ENCODE results near the gene PLEKHM1.

PLEKHM1 gene

DNA sequence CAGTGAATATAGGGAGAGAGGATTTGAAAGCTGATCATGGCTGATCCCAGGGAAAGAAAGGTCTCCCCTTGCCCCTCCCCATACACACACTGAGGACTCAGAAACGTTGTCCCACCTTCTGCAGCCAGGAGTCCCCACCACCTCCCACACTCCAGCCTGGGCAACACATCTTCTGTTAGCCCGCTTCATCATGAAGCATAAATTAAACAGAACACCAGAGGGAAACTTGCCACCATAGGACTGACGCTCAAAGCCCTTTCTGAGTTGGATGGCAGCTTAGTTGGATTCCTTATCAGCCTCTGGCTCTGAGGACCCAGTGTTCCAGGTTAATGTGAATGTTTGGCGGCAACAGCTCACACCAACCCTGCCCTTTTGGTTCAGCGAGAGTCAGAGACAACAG lies 91.7 kb downstream of the PLEKHM1 start:
- no peak for DNase-seq (ENCODE audit: low read depth in 2 of 2)

DNA sequence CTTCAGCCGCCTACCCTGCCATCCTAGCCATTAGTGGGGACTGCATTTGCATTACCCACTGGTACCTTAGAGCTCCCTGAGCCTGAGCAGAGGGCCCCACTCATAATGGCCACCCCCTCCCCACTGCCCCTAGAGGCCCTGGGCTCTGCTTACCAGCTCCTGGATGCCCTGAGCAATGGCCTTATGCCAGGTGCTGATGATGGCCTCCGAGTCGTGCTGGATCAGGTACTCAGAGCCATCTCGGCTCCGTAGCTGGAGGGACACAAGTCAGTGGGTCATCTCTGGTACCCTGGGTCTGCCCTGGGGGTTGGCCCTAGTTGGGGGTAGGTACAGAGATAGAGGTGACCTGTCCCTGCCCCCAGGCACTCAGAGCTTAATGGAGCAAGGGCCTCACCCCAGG lies 92.7 kb downstream of the PLEKHM1 start:
- no peak for DNase-seq (ENCODE audit: low read depth in 2 of 2)

DNA sequence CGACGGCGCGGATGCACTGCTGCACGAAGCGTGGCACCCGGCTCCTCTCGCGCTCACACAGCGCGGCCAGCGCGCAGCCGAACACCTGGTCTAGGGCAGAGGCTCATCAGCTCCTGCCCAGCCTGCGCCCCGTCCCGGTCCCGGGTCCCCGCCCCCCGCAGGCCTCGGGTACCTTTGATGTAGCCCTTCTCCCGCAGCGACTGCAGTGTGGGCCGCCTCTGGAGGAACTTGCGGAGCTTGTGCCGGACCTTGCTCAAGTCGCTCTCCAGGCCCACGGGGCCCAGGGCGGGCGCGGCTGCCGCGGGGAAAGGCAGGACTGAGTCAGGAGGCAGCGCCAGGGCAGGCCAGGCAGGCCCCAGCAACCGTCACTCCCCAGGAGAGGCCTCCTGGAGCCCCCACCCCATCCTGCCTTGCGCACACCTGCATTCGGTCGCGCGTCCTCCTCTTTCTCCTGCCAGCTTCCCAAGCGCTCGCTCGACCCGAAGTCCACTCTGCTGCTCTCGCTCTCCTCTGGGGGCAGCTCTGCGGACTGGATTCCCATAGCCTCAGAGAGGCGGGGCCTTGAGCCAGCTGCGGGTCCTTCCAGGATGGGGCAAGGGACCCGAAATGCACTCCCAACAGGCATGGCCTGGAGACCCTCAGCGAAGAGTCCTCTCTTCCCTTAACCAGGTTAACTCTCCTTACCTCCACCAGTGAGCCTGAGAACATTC lies 93.9 kb downstream of the PLEKHM1 start:
- no peak for DNase-seq (ENCODE audit: low read depth in 2 of 2)

- DNase-seq (ENCODE audit: low read depth in 2 of 2) = no peak
Measured at GRCh38 chr17:45395569-45396415, 94.7 kb downstream of the PLEKHM1 start.

DNA sequence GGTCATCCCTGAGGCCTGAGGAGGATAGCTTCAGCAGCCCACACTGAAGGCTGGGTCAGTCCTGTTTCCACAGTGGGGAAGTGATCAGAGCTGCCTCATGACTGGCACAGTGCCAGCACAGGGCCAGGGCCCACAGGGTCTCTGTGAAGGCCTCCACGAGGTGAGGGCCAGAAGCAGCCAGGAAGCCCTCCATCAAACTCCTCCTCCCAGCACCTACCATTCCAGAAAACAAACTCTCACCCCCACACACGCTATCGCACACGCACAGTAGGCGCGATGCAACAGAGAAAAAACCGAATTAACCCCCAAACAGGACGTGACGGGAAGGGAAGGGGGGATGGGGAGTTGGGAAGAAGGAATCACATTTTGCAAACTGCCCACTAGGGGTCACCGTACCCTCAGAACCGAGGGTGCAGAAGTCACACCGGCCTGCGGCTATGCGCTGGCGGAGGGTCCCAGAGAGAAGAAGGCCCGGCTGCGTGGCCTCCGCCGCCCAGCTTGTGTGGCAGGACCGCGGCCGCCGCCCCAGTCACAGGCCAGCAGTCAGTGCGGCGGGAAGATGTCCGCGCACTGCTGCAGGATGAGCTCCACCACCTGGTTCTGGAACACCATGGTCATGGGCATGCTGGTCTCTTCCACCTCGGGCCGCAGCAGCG lies 95.5 kb downstream of the PLEKHM1 start:
- DNase-seq (ENCODE audit: low read depth in 2 of 2) = peak in 1 of 2 donors; percentile 13

DNA sequence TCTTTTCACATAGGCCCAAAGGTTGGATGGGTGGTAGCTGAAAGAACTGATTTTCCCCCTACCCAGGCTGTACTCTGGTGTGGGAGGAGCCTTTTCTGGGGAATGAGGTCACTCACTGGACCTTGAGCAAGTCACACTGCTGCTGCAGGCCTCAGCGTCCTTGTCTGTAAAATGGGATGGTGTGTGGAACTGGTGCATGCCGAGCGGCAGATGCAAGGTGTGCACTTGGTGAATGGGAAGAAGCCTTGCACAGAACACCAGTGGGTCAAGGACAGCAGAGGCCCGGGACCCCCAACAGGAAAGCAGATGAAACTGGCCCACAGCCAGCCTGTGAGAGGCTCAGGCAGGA lies 96.0 kb downstream of the PLEKHM1 start:
- DNase-seq (ENCODE audit: low read depth in 2 of 2) = no peak

GRCh38 chr17:45394091-45394490 lies 96.4 kb downstream of the PLEKHM1 start:
- no peak for DNase-seq (ENCODE audit: low read depth in 2 of 2)

DNA sequence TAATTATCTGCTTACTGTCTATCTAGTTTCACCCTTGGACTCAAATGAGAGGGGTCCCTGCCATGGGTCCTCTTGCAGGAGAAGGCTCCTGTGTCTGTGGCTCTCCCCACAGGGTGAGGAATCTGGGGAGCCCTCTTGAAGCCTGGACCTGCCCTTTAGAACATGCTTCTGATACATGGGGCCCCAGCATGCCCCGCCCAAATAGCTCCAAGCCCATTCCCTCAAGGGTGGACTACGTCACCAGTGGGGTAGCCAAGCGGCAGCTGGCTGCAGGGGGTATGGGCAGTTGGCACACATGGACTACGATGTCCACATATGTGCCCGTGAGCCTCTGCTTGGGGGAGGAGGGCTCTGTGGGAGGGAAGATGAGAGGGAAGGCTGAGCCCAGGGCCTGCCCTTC lies 97.1 kb downstream of the PLEKHM1 start:
- DNase-seq (ENCODE audit: low read depth in 2 of 2) = no peak

DNA sequence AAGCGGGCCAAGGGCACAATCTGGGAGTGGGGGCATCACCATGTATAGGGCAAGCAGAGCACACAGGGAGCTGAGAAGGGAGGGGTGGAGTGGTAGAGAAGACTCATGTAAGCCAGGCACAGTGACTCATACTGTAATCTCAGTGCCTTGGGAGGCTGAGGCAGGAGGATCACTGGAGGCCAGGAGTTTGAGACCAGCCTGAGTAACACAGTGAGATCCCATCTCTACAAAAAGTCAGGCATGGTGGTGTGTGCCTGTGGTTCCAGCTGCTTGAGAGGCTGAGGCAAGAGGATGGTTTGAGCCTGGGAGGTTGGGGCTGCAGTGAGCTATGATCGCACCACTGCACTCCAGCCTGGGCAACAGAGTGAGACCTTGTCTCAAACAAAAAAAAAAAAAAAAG lies 98.6 kb downstream of the PLEKHM1 start:
- DNase-seq (ENCODE audit: low read depth in 2 of 2) = no peak

- no peak for DNase-seq (ENCODE audit: low read depth in 2 of 2)
Measured at GRCh38 chr17:45391291-45391690, 99.2 kb downstream of the PLEKHM1 start.

DNA sequence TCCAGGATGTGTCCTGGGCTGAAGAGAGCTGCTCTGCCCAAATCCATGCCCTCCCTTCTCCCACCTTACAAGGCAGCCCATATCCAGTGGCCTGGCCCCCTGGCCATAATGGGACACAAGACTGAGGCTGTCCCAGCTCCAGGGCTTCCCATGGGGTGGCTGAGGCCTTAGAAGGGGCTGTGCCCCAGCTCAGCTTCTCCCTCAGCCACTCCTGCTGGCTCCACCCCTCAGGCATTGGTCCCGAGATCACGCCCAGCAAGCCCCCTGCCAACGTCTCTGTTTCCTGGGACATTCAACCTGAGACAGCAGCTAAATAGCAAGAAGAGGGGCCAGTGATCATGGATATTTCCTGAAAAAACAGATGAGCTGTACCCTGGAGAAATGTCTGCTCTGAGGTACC lies 101.2 kb downstream of the PLEKHM1 start:
- DNase-seq (ENCODE audit: low read depth in 2 of 2) = no peak

DNA sequence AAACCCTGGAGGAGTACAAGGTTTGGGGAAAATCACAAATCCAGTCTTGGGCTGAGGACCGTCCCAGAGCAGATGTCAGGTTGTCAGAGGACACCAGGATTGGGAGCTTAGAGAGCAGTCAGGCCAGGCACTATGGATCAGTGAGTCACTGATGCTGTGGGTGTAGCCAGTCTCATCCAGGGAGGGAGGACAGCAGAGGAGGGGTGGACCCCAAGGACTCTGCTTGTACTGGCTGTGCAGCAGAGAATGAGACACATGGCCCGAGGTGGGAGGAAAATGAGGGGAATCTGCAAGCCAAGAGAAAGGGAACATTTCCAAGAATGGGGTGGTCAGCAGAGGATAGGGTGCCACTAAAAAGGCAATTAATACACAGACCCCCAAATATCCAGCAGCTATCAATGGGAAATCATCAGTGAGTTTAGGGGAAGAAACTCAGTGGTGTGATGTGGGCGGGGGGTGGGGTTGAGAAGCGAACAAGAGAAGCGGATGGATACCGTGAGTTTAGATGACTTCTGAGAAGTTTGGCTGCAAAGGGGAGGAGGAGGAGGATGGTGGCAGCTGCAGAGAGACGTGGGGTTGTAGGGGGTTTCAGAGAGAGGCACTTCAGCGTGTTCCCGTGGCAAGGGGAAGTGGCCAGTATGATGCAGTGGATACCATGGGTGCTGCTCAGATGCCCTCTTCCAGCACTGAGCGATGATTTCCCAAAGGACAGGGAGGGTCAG lies 101.8 kb downstream of the PLEKHM1 start:
- no peak for DNase-seq (ENCODE audit: low read depth in 2 of 2)

- DNase-seq (ENCODE audit: low read depth in 2 of 2) = no peak
Measured at GRCh38 chr17:45387739-45388138, 102.8 kb downstream of the PLEKHM1 start.

DNA sequence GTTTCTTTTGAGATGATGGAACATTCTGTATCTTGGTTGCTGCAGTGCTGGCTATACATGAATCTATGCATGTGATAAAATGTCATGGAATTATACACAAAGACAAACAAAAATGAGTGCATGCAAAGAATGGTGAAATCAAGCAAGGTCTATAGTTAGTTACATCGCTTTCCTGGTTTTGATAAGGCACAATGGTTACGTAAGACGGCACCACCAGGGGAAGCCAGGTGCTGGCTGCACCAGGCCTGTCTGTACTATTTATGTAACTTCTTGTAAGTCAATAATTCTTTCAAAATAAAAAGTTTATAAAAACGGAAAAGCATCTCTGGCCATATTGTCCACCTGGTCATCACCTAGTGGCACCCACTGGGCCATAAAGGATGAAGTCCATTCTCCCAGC lies 104.3 kb downstream of the PLEKHM1 start:
- no peak for DNase-seq (ENCODE audit: low read depth in 2 of 2)
